AG09319 (cell line): ENCODE results near the gene GDPD5.

Experiments used
- DNase-seq: peaks from one replicate; pipeline ENCODE4 v3.0.0-alpha.2; 2010; ENCODE audit warnings: low read depth; ENCODE audit errors: extremely low read depth
- CTCF ChIP-seq: IDR thresholded peaks from 2 replicates; pipeline ENCODE4 v1.5.1; 2011; ENCODE audit warnings: low read depth, mild to moderate bottlenecking, inconsistent platforms, low read length, moderate library complexity

GDPD5 gene

GRCh38 chr11:75485742-75486141 lies 40.0 kb downstream of the GDPD5 start:
- no peak for TF ChIP-seq CTCF
- DNase-seq: no peak

- TF ChIP-seq CTCF: no peak
- no peak for DNase-seq
These were observed 42.7 kb downstream of the GDPD5 start for GRCh38 chr11:75482931-75483469.

DNA sequence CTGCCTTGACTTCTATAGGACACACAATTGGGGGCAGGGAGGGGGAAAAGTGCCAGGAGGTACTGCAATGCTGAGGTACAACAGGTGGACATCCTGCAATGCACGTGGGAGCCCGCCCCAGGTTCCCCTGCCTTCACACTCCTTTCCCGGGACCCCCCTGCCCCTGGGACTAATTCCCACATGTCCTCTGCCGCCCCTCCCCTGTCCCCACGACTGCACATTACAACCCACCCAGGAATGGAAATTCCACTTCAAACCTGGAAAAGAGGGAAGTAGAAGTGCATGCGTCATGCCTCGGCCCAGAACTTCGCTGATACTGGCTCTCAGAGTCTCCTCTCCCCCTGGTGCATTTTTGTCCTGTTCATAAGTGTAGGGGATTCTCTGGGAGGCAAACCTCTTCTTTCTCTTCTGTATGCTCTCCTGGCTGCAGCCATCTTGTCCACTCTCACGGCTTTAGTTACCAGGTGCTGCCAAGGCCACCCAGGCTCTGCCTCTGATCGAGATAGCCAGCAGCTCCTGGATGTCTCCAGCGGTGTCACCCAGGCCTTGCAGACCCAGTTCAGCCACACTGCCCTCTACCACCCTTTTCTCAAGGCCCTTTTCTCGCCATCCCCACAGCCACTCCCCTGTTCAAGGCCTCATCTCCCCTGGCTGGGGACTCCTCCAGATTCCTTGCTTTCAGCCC lies 43.7 kb downstream of the GDPD5 start:
- TF ChIP-seq CTCF: no peak
- DNase-seq: no peak

DNA sequence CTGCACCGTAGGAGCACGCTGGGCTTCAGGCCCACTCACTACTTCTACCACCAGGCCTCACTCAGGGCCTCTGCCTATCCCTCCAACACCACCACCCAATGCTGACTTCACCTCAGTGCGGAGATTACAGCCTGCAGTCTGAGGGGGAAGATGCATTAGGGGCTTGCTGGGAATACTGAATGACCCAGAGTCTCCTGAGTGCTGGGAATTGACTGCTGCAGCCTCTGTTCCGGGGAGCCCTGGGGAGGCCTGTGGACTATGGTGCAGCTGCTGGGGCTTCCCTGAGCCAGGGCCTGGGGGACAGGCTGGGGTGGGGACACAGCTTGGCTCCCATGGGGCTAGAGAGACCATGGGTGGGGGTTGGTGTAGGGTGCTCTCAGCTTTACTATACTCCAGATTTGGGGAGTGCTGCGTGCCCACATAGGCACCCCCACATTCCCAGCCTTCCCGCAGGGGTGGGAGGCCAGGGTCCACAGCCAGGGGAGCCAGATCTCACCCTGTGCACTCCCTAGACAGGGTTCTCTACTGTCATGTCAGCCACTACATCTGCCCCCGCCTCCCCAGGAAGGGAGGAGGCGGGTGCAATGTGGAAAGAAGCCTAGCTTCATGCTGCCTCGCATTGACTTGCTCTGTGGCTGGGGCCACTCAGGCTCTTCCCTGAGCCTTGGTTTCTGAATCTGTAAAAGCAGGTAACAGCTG lies 44.4 kb downstream of the GDPD5 start:
- TF ChIP-seq CTCF: no peak
- no peak for DNase-seq

GRCh38 chr11:75480185-75481175 lies 45.3 kb downstream of the GDPD5 start:
- no peak for TF ChIP-seq CTCF
- no peak for DNase-seq

- no peak for DNase-seq
- no peak for TF ChIP-seq CTCF
These were observed 46.1 kb downstream of the GDPD5 start for GRCh38 chr11:75479597-75480145.
